ENCODE results near the gene KCNN3.

The KCNN3 gene

DNA sequence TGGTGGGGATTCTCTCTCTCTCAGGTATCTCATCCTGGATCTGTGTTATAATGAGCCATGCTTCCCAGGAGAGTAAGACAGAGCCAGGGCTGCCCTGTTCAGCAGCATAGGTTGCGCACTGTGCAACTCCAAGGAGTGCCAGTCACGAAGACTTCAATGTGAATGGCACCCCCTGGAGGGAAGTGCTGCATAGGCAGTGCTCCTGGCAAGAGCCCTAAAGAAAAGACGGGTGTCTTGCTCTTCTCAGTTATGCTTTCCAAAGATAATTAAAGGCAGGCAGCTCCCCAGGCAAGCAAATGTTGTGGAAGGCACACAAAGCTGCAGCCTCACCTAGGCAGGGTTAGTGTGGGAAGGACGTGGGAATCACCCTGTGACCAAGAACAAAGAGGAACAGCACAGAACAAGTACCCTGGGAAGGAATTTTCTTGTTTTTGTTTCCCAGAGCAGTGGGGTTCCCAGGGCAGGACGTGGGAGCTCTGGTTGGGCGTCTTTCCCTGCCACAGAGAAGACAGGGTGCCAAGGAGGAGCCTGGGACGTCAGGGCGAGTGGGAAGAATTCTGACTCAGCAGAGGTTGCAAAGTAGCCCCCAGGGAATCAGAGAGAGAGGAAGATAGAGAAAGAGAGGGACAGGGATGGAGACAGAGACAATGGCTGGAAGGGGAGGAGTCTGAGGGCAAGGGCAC, 120.9 kb downstream of the KCNN3 start:
- DNase-seq (ENCODE audit: low read depth) = no peak

GRCh38 chr1:154748405-154748775, 121.7 kb downstream of the KCNN3 start:
- DNase-seq (ENCODE audit: low read depth) = no peak

GRCh38 chr1:154747740-154748404, 122.2 kb downstream of the KCNN3 start:
- DNase-seq (ENCODE audit: low read depth) = peak; percentile 23

DNA sequence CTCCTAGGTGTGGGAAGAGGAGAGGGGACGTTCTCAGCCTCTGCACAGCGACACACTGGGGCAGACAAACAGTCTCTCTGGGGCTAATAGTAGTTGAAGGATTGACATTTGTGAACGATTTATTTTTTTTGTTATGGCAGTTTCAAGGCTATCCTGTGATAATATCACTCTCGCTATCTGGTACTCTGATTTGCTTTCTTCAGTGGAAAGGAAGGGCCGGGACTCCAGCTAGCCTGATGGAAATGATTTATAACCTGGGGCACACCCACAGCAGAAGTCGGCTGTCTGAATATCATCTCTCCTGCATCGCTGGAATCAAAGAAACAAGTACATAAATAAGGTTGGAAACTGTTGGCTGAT, 122.7 kb downstream of the KCNN3 start:
- no peak for DNase-seq (ENCODE audit: low read depth)

GRCh38 chr1:154746622-154747299, 123.3 kb downstream of the KCNN3 start:
- DNase-seq (ENCODE audit: low read depth) = no peak

DNA sequence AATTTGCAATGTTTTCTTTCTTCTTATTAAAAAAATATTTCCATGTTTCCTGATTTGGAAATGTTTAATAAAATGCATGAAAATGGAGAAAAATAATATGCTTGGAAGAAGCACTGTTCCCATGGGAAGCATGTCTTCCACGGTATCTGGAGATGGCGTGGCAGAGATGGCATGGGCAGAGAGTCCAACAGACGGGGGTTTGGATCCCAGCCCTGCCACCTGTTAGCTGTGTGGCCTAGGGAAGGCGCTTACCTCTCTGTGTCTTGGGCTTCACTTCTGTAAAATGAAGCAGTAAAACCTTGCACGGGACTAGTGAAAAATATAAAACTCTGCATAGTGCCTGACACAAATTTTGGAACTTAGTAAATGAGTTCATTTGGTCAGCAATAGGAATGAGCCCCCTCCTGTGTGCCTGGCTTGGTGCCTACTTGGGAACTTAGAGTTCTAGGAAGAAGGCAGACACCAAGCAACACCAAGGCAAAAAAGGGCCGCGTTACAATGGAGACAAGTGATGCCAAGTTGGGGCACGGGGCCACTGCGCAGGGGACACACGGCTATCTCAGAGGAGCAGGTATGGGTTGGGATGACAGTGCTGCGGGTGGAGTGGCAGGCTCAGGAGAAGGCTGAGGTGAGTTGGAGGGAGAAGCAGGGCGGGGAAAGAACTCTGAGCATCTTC, 124.2 kb downstream of the KCNN3 start:
- DNase-seq (ENCODE audit: low read depth) = no peak

- no peak for DNase-seq (ENCODE audit: low read depth)
Measured at GRCh38 chr1:154745286-154745731, 124.8 kb downstream of the KCNN3 start.

- no peak for DNase-seq (ENCODE audit: low read depth)
Measured at GRCh38 chr1:154744352-154745035, 125.6 kb downstream of the KCNN3 start.

- no peak for DNase-seq (ENCODE audit: low read depth)
Measured at GRCh38 chr1:154743526-154744036, 126.5 kb downstream of the KCNN3 start.

GRCh38 chr1:154742606-154743005, 127.5 kb downstream of the KCNN3 start:
- no peak for DNase-seq (ENCODE audit: low read depth)

- DNase-seq (ENCODE audit: low read depth) = no peak
Measured at GRCh38 chr1:154741741-154742495, 128.2 kb downstream of the KCNN3 start.

GRCh38 chr1:154741327-154741726, 128.8 kb downstream of the KCNN3 start:
- no peak for DNase-seq (ENCODE audit: low read depth)

DNA sequence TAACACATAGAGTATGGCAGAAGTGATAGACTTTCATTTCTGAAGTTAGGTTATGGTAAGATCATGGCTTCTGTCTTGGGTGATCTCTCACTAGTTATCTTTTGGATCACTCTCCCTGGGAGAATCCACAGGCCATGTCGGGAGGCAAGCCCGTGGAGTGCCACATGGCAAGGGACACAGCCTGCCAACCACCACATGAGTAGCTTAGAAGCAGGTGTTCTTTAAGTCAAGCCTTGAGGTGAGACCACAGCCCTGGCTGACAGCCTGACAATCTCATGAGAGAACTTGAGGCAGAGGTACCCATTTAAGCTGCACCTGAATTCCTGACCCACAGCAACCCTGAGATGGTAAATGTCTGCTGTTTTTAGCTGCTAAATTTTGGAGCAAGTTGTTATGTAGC, 130.4 kb downstream of the KCNN3 start:
- no peak for DNase-seq (ENCODE audit: low read depth)

DNA sequence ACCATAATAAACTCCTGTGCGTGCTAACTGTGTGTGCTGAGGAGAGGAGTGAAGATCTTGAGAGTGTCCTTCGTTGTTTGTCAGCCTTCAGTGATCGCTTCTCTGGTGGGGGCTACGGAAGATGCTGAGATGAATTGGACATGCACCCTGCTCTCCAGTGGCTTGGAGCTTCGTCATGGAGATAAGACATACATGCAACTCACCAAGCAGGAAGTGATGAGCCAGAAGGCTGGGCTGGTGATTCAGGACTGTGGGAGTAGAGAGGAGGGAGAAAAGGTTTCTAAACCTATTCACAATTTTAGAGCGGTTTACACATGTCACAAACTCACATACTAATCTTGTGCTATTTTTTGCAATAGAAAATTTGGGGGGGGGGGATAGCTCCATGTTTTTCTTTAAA, 133.2 kb downstream of the KCNN3 start:
- no peak for DNase-seq (ENCODE audit: low read depth)

- no peak for DNase-seq (ENCODE audit: low read depth)
Measured at GRCh38 chr1:154735804-154736168, 134.3 kb downstream of the KCNN3 start.

DNA sequence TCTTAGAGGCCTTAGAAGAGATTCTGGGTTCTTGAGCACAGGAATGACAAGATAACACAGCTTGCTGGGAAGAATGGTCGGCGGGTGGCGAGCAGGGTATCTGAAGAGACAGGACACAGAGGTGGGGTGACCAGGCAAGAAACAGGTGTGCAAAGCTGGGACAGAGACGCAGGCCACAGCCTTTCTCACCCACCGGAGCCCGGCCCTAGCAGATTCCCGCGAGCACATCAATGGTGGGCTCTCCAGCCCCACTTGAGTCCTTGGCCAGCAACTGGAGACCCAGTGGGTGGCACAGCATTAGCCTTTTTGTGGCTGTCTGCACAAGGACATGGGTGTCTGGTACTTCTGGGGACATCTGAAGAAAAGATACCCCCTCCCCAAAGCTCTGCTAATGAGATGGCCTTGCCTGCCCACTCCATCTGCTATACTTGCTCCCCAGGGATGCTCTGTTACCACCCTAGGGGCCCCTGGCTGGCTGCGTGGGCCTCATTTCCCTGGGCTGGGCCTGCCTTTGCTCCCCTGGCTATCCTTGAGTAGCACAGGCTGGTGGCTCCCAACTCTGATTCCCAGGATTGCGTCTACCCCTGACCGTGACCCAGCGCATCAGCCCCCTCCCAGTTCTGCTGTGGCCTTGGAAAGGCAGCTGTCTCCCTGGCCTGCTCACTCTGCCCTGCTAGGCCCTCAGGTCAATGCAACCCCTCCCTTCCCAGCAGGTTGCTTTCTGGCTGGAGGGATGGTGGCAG, 134.8 kb downstream of the KCNN3 start:
- no peak for DNase-seq (ENCODE audit: low read depth)

- DNase-seq (ENCODE audit: low read depth) = no peak
Measured at GRCh38 chr1:154733621-154734020, 136.5 kb downstream of the KCNN3 start.

DNA sequence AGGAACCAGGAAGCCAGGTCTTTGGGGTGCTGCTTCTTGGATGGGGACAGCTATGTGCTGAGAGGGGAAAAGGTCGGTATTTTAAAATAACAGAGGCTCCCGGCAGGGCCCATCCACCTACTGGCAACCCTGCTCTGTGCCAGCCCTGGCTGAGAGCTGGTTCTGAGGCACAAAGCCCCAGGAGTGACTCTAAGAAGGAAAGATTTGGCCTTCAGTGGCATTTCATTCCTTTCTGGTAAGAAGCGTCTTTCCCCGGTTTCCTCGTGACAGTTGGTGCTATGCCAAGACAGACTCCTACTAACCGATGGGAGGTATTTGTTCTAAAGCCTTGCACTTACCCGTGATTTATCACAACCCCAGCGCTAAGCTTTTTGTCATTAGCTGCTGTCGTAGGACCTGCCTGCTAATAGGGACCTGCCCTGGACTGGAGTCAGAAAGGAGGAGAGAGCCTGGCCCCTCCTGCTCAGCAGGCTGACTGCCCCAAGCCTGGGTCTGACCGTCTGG, 139.0 kb downstream of the KCNN3 start:
- no peak for DNase-seq (ENCODE audit: low read depth)

- no peak for DNase-seq (ENCODE audit: low read depth)
Measured at GRCh38 chr1:154730259-154730658, 139.8 kb downstream of the KCNN3 start.

GRCh38 chr1:154729577-154729976, 140.5 kb downstream of the KCNN3 start:
- no peak for DNase-seq (ENCODE audit: low read depth)
